ENCODE measurements around the gene RALY.
A peak's percentile ranks its signal among the peaks of the same experiment; 100 is the strongest.

The RALY gene

GRCh38 chr20:33993576-33994221 is at the start of gene RALY:
Gene RALY (plus strand): TSS chr20:33993911. CDS start chr20:34072075, 78,164 bp downstream.
- H3K4me3 ChIP-seq (replicated peaks in 1 of 2; ENCODE audit: low read depth in 2 of 2, low read length in 2 of 2), result peak within 1 kb of the TSS; percentile 91 to 98
- no peak for TF ChIP-seq CTCF (IDR thresholded peaks at IDR 0.05; ENCODE audit: low read depth, low read length)
- peak in 1 of 2 donors; percentile 59 for DNase-seq (ENCODE audit: low read depth in 2 of 2)

- no peak for DNase-seq (ENCODE audit: low read depth in 2 of 2)
- no peak for TF ChIP-seq CTCF (IDR thresholded peaks at IDR 0.05; ENCODE audit: low read depth, low read length)
- H3K4me3 ChIP-seq (replicated peaks in 1 of 2; ENCODE audit: low read depth in 2 of 2, low read length in 2 of 2), result no peak overlapping the region
Measured at GRCh38 chr20:33944914-33945313, 48.8 kb upstream of the RALY start.

GRCh38 chr20:33945391-33946081 is 48.2 kb upstream of the RALY start:
- H3K4me3 ChIP-seq (replicated peaks in 1 of 2; ENCODE audit: low read depth in 2 of 2, low read length in 2 of 2), result no peak overlapping the region
- TF ChIP-seq CTCF (IDR thresholded peaks at IDR 0.05; ENCODE audit: low read depth, low read length), result no peak
- peak; percentile 60 to 91 for DNase-seq (ENCODE audit: low read depth in 2 of 2)

GRCh38 chr20:33947709-33948295 is 45.9 kb upstream of the RALY start:
- peak; percentile 50 for TF ChIP-seq CTCF (IDR thresholded peaks at IDR 0.05; ENCODE audit: low read depth, low read length)
- DNase-seq (ENCODE audit: low read depth in 2 of 2), result peak; percentile 39 to 66
- H3K4me3 ChIP-seq (replicated peaks in 1 of 2; ENCODE audit: low read depth in 2 of 2, low read length in 2 of 2), result no peak overlapping the region

- DNase-seq (ENCODE audit: low read depth in 2 of 2), result no peak
- no peak overlapping the region for H3K4me3 ChIP-seq (replicated peaks in 1 of 2; ENCODE audit: low read depth in 2 of 2, low read length in 2 of 2)
- TF ChIP-seq CTCF (IDR thresholded peaks at IDR 0.05; ENCODE audit: low read depth, low read length), result no peak
Measured at GRCh38 chr20:33948480-33948879, 45.2 kb upstream of the RALY start.

GRCh38 chr20:33951171-33951570 is 42.5 kb upstream of the RALY start:
- no peak overlapping the region for H3K4me3 ChIP-seq (replicated peaks in 1 of 2; ENCODE audit: low read depth in 2 of 2, low read length in 2 of 2)
- no peak for TF ChIP-seq CTCF (IDR thresholded peaks at IDR 0.05; ENCODE audit: low read depth, low read length)
- DNase-seq (ENCODE audit: low read depth in 2 of 2), result no peak

Data from cardiac fibroblast (primary cell).